22Rv1 (cell line): ENCODE data around the gene GFPT2.
A peak's percentile ranks its signal among the peaks of the same experiment; 100 is the strongest.

ENCODE experiments used
- H3K27ac ChIP-seq: fragments of 450-650 bp; 2 replicates; pipeline ENCODE4 v1.5.1; 2017
- ZFX ChIP-seq: fragments of 450-650 bp; IDR thresholded peaks from 2 replicates; pipeline ENCODE4 v1.6.1; 2017; ENCODE audit warnings: antibody characterized with exemption, borderline replicate concordance
- TF ChIP-seq, protein P1 (sequence below): fragments of 450-650 bp; IDR thresholded peaks from 2 replicates; pipeline ENCODE4 v1.5.1; 2017; ENCODE audit warnings: mild to moderate bottlenecking

The GFPT2 gene

GRCh38 chr5:180316586-180316985, 36.5 kb downstream of the GFPT2 start:
- TF ChIP-seq, protein P1, sequence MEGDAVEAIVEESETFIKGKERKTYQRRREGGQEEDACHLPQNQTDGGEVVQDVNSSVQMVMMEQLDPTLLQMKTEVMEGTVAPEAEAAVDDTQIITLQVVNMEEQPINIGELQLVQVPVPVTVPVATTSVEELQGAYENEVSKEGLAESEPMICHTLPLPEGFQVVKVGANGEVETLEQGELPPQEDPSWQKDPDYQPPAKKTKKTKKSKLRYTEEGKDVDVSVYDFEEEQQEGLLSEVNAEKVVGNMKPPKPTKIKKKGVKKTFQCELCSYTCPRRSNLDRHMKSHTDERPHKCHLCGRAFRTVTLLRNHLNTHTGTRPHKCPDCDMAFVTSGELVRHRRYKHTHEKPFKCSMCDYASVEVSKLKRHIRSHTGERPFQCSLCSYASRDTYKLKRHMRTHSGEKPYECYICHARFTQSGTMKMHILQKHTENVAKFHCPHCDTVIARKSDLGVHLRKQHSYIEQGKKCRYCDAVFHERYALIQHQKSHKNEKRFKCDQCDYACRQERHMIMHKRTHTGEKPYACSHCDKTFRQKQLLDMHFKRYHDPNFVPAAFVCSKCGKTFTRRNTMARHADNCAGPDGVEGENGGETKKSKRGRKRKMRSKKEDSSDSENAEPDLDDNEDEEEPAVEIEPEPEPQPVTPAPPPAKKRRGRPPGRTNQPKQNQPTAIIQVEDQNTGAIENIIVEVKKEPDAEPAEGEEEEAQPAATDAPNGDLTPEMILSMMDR = no peak
- TF ChIP-seq ZFX = no peak
- no peak overlapping the region for H3K27ac ChIP-seq

DNA sequence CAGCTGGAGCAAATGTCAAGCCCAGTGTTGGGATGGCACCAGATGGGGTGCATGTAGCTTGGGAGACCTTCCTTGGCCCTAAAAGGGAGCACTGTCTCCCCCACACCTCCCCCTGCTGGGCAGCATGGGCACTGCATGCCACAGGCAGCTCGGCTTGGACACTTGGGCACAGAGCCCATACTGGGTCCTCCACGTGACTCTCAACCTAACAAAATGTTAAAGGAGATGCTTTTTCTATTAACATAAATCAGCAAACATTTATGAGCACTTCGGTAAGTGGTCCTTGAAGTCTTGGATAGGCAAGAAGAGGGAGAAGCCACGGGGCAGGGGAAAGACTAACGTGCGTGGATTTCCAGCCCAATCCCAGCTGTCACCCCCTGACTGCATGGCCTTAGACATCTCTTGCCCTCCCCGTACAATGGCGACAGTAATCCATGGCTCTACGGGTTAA, 37.3 kb downstream of the GFPT2 start:
- no peak for TF ChIP-seq ZFX
- TF ChIP-seq, protein P1 = peak; percentile 92
- no peak overlapping the region for H3K27ac ChIP-seq

GRCh38 chr5:180313677-180314505, 39.2 kb downstream of the GFPT2 start:
- TF ChIP-seq, protein P1 = no peak
- TF ChIP-seq ZFX = no peak
- H3K27ac ChIP-seq = no peak overlapping the region

DNA sequence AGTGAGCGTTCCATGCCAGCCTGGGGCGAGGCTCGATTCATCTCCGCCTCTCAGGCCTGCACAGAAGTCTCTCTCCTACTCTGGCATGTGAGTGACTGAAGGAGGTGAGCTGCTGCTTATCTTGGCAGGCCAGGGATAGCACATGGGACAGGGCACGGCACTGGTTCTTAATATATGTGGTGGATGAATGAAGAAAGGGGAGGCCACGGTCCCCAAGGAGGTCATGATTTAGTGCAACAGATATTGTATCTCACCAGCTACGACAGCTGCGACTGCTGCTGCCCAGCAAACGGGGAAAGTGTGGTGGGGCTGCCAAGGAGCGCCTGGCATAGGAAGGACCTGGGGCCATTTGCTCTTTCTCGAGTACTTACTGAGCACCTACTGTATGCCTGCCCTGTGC, 41.9 kb downstream of the GFPT2 start:
- TF ChIP-seq ZFX = no peak
- TF ChIP-seq, protein P1 = no peak
- no peak overlapping the region for H3K27ac ChIP-seq

GRCh38 chr5:180306796-180307195, 46.3 kb downstream of the GFPT2 start:
- TF ChIP-seq, protein P1 = no peak
- no peak for TF ChIP-seq ZFX

DNA sequence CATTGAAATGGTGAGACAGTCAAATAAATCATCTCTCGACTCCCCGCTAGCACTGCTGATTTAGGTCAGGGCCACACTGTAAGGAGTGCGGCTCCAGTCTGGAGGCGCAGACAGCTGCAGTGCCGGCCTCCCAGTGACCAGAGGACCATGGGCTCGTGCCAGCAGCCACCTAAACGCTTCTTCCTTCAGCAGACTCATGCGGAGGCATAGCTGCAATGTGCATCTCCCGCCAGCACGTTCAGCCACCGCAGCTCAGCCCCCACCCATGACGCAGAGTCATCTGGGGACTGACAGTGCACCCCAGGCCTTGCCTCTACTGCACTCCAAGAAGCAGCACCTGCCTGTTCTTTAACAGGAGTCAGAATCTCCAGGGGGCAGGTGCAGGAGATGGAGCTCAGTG, 47.7 kb downstream of the GFPT2 start:
- H3K27ac ChIP-seq = no peak overlapping the region
- TF ChIP-seq ZFX = no peak
- TF ChIP-seq, protein P1 = no peak

More at GRCh38 chr5:180306796-180307195, 46.3 kb downstream of the GFPT2 start:
- no peak overlapping the region for H3K27ac ChIP-seq
